Panc1 (cell line): ENCODE results near the gene PRPF40B. TPM values are rescaled to one million over a fixed set of nuclear protein-coding genes. Genes with fewer than 3 reads are reported as not detected.

Experiments
- ATAC-seq: fragments of 200-7000 bp; cut with Tn5 transposase; 2 replicates; pipeline ENCODE4 v1.9.1; 2020; ENCODE audit warnings: mild to moderate bottlenecking, moderate library complexity
- BruUV-seq: library from RNA; stranded (reverse); fragments of 400-500 nt; replicated peaks from 2 replicates; lab custom pipeline; 2021; lab: Mats Ljungman, UMichigan
- CTCF ChIA-PET: fragments of 300-600 bp; sonication (Branson Sonifier 250); formaldehyde crosslinking; loops from one replicate; lab custom pipeline; 2022; ENCODE audit warnings: antibody characterized with exemption; lab: Charles Lee
- POLR2A ChIA-PET: fragments of 300-600 bp; sonication (Branson Sonifier 250); formaldehyde crosslinking; loops from one replicate; lab custom pipeline; 2022; ENCODE audit warnings: antibody characterized with exemption; lab: Charles Lee
- DNase-seq: peaks from one replicate; pipeline ENCODE4 v3.0.0-alpha.2; 2010; ENCODE audit warnings: low read depth, low spot score
- H3K27ac ChIP-seq: 2 replicates; pipeline ENCODE4 v1.5.1; 2011; ENCODE audit warnings: mild to moderate bottlenecking, low read length, inconsistent platforms
- H3K27me3 ChIP-seq: fragments of 200-500 bp; sonication (Bioruptor generic); 2 replicates; pipeline ENCODE4 v1.6.0; 2014; ENCODE audit warnings: low read length, inconsistent platforms; ENCODE audit not compliant: control insufficient read depth, insufficient read depth
- H3K36me3 ChIP-seq: fragments of 200-500 bp; sonication (Bioruptor generic); 2 replicates; pipeline ENCODE4 v1.5.1; 2014; ENCODE audit warnings: inconsistent platforms, mild to moderate bottlenecking, low read length, moderate library complexity; ENCODE audit not compliant: control insufficient read depth, insufficient read depth
- H3K4me1 ChIP-seq: 2 replicates; pipeline ENCODE4 v1.5.1; 2011; ENCODE audit warnings: inconsistent platforms, mild to moderate bottlenecking, low read length, moderate library complexity; ENCODE audit not compliant: control insufficient read depth, insufficient read depth
- H3K4me3 ChIP-seq, 2 experiments: 2 replicates each; pipeline ENCODE4 v1.5.1; 2011 to 2012; ENCODE audit warnings: low read depth in 2 of 2, low read length in 2 of 2, mild to moderate bottlenecking in 2 of 2, inconsistent platforms in 1 of 2, moderate library complexity in 1 of 2
- H3K9me3 ChIP-seq: fragments of 200-500 bp; sonication (Bioruptor generic); 2 replicates; pipeline ENCODE4 v1.5.1; 2014; ENCODE audit warnings: low read depth, mild to moderate bottlenecking, inconsistent platforms, low read length, moderate library complexity; ENCODE audit not compliant: control insufficient read depth, insufficient read depth
- POLR2AphosphoS5 ChIP-seq: IDR thresholded peaks from 2 replicates; pipeline ENCODE4 v1.6.1; 2012; ENCODE audit warnings: mild to moderate bottlenecking, low read depth, low read length, moderate library complexity
- SIN3A ChIP-seq: IDR thresholded peaks from 2 replicates; pipeline ENCODE4 v1.6.1; 2012; ENCODE audit warnings: low read depth, mild to moderate bottlenecking, low read length, moderate library complexity, borderline replicate concordance; ENCODE audit not compliant: insufficient read depth
- TCF7L2 ChIP-seq: IDR thresholded peaks from 2 replicates; pipeline ENCODE4 v1.6.1; 2011; ENCODE audit warnings: mild to moderate bottlenecking, low read depth, low read length, inconsistent platforms
- in situ Hi-C: cut with HindIII; loops from 2 replicates; pipeline ENCODE4 v1.10.0; 2016; ENCODE audit warnings: low sequenced_read_pairs, low pct_unique_long_range_greater_than_20kb
- intact Hi-C: fragments of 100-400 bp; cut with micrococcal nuclease; formaldehyde crosslinking; loops from one replicate; pipeline ENCODE4 v1.10.0; 2022; ENCODE audit not compliant: unreplicated experiment
- total RNA-seq: library from RNA; stranded (reverse); gene quantifications from one replicate; pipeline ENCODE4 v1.2.1, GENCODE V29; 2021; ENCODE audit not compliant: unreplicated experiment
- TF ChIP-seq, protein P1 (sequence below), 2 experiments: IDR thresholded peaks; 2 replicates each; pipeline ENCODE4 v1.6.1; 2011 to 2012; ENCODE audit warnings: low read depth in 2 of 2, control low read depth in 1 of 2, low read length in 1 of 2, mild to moderate bottlenecking in 1 of 2, moderate library complexity in 1 of 2; ENCODE audit not compliant: insufficient read depth in 1 of 2
- TF ChIP-seq, protein P2 (sequence below): fragments of 450-650 bp; IDR thresholded peaks from 2 replicates; pipeline ENCODE4 v1.5.1; 2017; ENCODE audit warnings: mild to moderate bottlenecking

The PRPF40B gene
- total RNA-seq, 1 experiment from 2014 or later, result 26.3 TPM

DNA sequence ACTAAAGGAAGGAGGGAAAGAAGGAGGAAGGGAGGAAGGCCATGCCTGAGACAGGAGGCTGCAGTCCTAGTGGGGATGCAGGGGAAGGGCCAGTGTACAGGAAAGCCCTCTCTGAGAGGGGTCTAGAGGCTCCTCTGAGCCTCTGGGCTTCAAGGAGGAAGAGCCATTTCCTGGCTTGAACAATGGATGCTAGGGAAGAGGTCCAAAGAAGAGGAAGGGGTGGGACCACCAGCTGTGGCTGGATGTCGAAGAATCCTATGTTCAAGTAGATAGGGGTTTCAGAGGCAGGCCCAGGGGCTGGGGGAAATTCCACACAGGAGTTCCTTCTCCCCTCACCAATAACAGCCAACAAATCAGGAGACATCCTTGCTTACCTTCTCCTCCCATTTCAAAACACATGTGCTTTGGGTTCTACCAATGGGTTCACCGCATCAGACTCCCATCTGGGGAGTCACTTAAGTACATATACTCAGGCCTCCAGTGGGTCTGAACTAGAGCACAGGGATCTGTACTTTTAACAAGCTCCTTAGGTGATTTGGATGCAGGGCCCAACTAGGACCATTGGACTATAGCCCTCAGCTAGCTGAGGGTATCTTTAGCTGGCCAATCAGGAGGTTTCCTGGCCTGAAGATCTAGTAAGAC, 32.4 kb downstream of the PRPF40B start:
- in situ Hi-C loops, result no loop called here
- Histone ChIP-seq H3K27me3 (no peaks in the 10 kb centered on the region), H3K4me1 (no peaks in the 10 kb centered on the region), H3K4me3 (no peak overlapping the region), H3K9me3 (no peaks in the 10 kb centered on the region), H3K27ac (no peak overlapping the region), H3K36me3 (no peaks in the 10 kb centered on the region)
- ChIA-PET POLR2A (interaction anchor here (0.6 kb wide), 1 partner anchor 122 kb away, joined by 6 read pairs; no protein-coding TSS in a partner anchor), CTCF (no interaction called here)
- no TSS peak for BruUV-seq
- intact Hi-C loops, result no loop called here
- DNase-seq (no peak), ATAC-seq (no peak)
- TF ChIP-seq, protein P1, sequence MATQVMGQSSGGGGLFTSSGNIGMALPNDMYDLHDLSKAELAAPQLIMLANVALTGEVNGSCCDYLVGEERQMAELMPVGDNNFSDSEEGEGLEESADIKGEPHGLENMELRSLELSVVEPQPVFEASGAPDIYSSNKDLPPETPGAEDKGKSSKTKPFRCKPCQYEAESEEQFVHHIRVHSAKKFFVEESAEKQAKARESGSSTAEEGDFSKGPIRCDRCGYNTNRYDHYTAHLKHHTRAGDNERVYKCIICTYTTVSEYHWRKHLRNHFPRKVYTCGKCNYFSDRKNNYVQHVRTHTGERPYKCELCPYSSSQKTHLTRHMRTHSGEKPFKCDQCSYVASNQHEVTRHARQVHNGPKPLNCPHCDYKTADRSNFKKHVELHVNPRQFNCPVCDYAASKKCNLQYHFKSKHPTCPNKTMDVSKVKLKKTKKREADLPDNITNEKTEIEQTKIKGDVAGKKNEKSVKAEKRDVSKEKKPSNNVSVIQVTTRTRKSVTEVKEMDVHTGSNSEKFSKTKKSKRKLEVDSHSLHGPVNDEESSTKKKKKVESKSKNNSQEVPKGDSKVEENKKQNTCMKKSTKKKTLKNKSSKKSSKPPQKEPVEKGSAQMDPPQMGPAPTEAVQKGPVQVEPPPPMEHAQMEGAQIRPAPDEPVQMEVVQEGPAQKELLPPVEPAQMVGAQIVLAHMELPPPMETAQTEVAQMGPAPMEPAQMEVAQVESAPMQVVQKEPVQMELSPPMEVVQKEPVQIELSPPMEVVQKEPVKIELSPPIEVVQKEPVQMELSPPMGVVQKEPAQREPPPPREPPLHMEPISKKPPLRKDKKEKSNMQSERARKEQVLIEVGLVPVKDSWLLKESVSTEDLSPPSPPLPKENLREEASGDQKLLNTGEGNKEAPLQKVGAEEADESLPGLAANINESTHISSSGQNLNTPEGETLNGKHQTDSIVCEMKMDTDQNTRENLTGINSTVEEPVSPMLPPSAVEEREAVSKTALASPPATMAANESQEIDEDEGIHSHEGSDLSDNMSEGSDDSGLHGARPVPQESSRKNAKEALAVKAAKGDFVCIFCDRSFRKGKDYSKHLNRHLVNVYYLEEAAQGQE (IDR thresholded peaks at IDR 0.05; ENCODE audit: insufficient read depth in 1 of 2, low read depth in 2 of 2, low read length in 1 of 2), result no peak
- no peak for TF ChIP-seq TCF7L2
- no peak for TF ChIP-seq POLR2AphosphoS5
- no peak for TF ChIP-seq SIN3A
- TF ChIP-seq, protein P2, sequence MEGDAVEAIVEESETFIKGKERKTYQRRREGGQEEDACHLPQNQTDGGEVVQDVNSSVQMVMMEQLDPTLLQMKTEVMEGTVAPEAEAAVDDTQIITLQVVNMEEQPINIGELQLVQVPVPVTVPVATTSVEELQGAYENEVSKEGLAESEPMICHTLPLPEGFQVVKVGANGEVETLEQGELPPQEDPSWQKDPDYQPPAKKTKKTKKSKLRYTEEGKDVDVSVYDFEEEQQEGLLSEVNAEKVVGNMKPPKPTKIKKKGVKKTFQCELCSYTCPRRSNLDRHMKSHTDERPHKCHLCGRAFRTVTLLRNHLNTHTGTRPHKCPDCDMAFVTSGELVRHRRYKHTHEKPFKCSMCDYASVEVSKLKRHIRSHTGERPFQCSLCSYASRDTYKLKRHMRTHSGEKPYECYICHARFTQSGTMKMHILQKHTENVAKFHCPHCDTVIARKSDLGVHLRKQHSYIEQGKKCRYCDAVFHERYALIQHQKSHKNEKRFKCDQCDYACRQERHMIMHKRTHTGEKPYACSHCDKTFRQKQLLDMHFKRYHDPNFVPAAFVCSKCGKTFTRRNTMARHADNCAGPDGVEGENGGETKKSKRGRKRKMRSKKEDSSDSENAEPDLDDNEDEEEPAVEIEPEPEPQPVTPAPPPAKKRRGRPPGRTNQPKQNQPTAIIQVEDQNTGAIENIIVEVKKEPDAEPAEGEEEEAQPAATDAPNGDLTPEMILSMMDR, result no peak

DNA sequence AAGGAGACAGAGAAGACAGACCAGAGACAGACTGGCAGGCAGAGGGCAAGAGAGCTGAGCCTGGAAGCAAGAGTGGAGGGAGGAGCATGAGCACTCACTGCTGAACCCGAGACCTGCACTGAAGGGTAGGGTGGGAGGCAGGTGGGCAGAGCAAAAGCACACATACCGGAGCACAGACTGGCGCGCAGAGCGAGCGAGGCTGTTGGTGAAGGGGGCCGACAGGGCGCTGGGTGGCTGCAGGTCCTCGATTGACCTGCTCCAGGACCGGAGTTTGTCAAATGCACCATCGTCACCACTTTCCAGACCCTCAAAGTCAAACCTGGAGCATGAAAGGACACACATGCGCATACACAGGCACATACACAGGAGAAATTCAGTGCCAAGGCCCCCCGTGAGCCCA, 34.9 kb downstream of the PRPF40B start:
- Histone ChIP-seq H3K4me1 (no peaks in the 10 kb centered on the region), H3K27me3 (no peaks in the 10 kb centered on the region), H3K4me3 (no peak overlapping the region), H3K9me3 (no peaks in the 10 kb centered on the region), H3K27ac (no peak overlapping the region), H3K36me3 (no peaks in the 10 kb centered on the region)
- POLR2A ChIA-PET, result no interaction called here
- in situ Hi-C loops, result no loop called here
- TF ChIP-seq SIN3A (no peak), POLR2AphosphoS5 (no peak), TCF7L2 (no peak)
- TF ChIP-seq, protein P2, result no peak
- TF ChIP-seq, protein P1 (IDR thresholded peaks at IDR 0.05; ENCODE audit: insufficient read depth in 1 of 2, low read depth in 2 of 2, low read length in 1 of 2), result no peak
- DNase-seq (no peak), ATAC-seq (no peak)
- BruUV-seq, result no TSS peak
- intact Hi-C loops, result no loop called here
- CTCF ChIA-PET, result no interaction called here
